HL-60 (cell line): ENCODE results near the gene MRTO4.

Experiments used
- GABPA ChIP-seq: IDR thresholded peaks from 2 replicates; pipeline ENCODE4 v1.6.1; 2012; ENCODE audit warnings: low read depth
- POLR2AphosphoS5 ChIP-seq: IDR thresholded peaks from 2 replicates; pipeline ENCODE4 v1.6.1; 2012; ENCODE audit warnings: low read depth
- SPI1 ChIP-seq: IDR thresholded peaks from 2 replicates; pipeline ENCODE4 v1.6.1; 2012; ENCODE audit warnings: low read depth, mild to moderate bottlenecking, borderline replicate concordance
- TF ChIP-seq, protein P1 (sequence below): IDR thresholded peaks from one replicate; pipeline ENCODE4 v1.5.1; 2011; ENCODE audit warnings: low read length, control low read depth, inconsistent platforms; ENCODE audit not compliant: insufficient read depth
- TF ChIP-seq, protein P2 (sequence below): IDR thresholded peaks from 2 replicates; pipeline ENCODE4 v1.6.1; 2012; ENCODE audit warnings: low read depth; ENCODE audit not compliant: insufficient replicate concordance

DNA sequence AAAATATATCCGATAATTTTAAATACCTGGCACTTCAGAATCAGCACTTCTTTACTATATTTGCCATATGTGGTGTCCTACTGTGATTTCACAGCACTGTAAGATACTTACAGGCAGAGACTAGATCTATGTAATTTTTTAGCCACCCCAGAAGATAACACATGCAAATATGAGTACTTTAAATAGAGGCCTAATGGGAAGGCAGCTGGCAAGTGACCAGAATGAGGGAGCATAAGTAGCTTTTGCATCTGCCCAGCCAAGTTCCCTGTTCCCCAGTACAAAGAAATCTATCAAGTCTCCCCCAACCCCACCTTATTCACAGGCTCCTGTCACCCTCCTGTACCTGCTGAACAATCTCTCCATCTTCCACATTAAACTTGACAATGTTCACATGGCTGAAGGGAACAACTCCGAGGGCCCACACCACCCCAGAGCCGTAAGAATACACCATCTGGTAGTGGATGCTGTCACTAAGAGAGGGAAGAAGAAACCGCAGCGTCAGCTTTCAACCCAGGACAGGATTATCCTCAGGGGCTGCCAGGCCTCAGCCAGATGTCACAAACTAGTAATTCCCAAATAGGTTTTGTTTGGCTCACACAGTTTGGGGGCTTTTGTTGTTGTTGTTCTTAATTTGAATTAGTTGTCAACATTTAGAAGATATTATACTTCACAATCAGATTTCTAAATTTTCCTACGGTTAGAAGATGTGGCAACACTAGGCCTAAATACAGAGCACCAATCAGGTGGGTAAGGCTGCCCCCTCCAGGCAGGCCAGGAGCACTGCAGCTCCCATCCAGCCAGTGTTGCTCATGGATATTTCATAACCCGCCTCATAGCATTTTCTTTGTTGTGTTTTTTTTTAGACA lies 10.7 kb upstream of the MRTO4 start:
- TF ChIP-seq, protein P1, sequence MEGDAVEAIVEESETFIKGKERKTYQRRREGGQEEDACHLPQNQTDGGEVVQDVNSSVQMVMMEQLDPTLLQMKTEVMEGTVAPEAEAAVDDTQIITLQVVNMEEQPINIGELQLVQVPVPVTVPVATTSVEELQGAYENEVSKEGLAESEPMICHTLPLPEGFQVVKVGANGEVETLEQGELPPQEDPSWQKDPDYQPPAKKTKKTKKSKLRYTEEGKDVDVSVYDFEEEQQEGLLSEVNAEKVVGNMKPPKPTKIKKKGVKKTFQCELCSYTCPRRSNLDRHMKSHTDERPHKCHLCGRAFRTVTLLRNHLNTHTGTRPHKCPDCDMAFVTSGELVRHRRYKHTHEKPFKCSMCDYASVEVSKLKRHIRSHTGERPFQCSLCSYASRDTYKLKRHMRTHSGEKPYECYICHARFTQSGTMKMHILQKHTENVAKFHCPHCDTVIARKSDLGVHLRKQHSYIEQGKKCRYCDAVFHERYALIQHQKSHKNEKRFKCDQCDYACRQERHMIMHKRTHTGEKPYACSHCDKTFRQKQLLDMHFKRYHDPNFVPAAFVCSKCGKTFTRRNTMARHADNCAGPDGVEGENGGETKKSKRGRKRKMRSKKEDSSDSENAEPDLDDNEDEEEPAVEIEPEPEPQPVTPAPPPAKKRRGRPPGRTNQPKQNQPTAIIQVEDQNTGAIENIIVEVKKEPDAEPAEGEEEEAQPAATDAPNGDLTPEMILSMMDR = peak; percentile 97
- TF ChIP-seq, protein P2, sequence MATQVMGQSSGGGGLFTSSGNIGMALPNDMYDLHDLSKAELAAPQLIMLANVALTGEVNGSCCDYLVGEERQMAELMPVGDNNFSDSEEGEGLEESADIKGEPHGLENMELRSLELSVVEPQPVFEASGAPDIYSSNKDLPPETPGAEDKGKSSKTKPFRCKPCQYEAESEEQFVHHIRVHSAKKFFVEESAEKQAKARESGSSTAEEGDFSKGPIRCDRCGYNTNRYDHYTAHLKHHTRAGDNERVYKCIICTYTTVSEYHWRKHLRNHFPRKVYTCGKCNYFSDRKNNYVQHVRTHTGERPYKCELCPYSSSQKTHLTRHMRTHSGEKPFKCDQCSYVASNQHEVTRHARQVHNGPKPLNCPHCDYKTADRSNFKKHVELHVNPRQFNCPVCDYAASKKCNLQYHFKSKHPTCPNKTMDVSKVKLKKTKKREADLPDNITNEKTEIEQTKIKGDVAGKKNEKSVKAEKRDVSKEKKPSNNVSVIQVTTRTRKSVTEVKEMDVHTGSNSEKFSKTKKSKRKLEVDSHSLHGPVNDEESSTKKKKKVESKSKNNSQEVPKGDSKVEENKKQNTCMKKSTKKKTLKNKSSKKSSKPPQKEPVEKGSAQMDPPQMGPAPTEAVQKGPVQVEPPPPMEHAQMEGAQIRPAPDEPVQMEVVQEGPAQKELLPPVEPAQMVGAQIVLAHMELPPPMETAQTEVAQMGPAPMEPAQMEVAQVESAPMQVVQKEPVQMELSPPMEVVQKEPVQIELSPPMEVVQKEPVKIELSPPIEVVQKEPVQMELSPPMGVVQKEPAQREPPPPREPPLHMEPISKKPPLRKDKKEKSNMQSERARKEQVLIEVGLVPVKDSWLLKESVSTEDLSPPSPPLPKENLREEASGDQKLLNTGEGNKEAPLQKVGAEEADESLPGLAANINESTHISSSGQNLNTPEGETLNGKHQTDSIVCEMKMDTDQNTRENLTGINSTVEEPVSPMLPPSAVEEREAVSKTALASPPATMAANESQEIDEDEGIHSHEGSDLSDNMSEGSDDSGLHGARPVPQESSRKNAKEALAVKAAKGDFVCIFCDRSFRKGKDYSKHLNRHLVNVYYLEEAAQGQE = no peak
- TF ChIP-seq POLR2AphosphoS5 (no peak), SPI1 (no peak), GABPA (no peak)
